GM21360 (cell line): Measurements from ENCODE around the gene GRB2.
"Not testable (repeated sequence)": the region's sequence is repeated elsewhere in the genome, so short reads cannot be mapped to it uniquely, and the experiment has no call there.

Source experiments
- ATAC-seq: cut with Tn5 transposase; IDR thresholded peaks from one replicate; pipeline ENCODE4 v1.9.1; 2021; ENCODE audit warnings: mild to moderate bottlenecking, moderate library complexity; ENCODE audit not compliant: unreplicated experiment

The GRB2 gene

GRCh38 chr17:75321506-75321905 lies 84.0 kb downstream of the GRB2 start:
- ATAC-seq, result no peak

DNA sequence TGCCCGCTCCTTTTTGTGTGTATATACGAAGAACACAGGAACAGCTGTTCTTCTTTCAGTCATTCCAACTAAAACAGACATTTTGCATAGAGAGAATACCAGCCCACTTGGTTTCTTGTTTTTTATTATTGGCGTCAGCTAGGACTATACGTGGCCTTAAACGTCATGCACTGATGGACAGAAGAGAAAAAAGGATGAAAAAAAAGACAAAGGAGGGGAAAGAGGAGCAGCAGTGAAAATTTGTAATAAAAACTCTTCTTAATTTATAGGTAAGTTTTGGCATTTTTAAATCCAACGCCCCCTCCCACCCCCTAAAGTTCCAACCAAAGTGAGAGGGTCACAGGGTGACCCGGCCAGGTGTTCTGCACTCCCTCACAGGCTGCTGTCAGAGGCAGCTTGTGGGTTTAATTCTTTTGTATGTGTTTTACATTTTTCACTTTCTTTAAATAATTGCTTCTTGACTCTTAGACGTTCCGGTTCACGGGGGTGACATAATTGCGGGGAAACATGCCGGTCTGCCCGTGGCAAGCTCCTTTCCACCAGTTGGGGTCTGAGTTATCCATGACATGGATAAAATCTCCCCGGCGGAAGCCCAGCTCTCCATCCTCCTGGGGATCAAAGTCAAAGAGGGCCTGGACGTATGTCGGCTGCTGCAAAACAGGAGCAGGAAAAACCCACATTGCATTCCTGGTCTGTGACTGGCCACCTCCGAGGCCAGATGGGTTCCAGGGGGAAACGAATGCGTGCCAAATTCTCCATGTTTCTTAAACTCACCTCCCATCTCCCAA lies 85.4 kb downstream of the GRB2 start:
- no peak for ATAC-seq

- ATAC-seq, result no peak
These were observed 86.8 kb downstream of the GRB2 start for GRCh38 chr17:75318615-75319222.

- ATAC-seq, result no peak
These were observed 87.3 kb downstream of the GRB2 start for GRCh38 chr17:75318211-75318610.

- ATAC-seq, result no peak
These were observed 87.8 kb downstream of the GRB2 start for GRCh38 chr17:75317671-75318070.

DNA sequence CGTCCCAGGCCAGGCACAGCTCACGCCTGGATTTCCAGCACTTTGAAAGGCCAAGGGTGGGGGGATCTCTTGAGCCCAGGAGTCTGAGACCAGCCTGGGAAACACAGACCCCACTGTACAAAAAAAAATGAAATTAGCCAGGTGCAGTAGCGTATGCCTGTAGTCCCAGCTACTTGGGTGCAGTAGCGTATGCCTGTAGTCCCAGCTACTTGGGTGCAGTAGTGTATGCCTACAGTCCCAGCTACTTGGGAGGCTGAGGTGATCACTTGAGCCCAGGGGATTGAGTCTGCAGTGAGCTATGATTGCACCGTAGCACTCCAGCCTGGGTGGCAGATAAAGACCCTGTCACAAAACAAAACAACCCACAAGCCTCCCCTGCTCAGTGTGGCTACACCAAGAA lies 89.2 kb downstream of the GRB2 start:
- no peak for ATAC-seq

DNA sequence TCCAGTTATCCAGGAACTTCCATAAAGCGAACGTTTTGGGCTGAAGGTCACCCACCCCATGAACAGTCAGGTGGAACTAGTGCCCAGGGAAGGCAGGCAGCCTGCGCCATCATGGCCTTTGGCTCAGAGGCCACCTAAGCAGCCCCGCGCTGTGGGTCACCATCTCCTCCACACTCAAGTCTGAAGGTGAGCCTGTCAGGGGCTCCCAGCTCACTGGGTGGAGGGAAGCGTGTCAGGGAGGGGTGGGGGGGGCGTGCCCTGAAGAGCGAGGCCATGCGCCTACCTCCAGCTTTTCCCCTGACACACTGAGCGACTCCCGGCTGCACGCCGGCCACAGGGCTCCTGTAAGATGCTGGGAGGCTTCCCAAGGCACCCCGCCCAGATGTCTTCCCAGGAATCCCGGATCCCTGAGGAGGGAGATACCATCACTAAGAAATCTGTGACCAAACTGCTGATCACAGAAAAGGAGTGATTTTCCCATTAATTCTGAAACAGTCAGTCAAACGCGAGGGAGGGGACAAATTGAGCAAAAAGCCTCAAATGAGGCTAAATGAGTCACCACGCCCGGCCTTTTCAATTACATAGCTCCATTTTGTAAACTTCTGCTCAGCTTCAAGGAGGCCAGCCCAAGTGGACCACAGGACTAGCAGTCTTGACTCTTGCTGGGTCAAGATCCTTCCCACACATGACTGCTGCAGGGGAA lies 89.8 kb downstream of the GRB2 start:
- no peak for ATAC-seq

GRCh38 chr17:75313941-75314551 lies 91.4 kb downstream of the GRB2 start:
- ATAC-seq, result no peak

- no peak for ATAC-seq
These were observed 96.5 kb downstream of the GRB2 start for GRCh38 chr17:75308732-75309629.

GRCh38 chr17:75307957-75308731 lies 97.3 kb downstream of the GRB2 start:
- no peak for ATAC-seq

GRCh38 chr17:75301502-75302206 lies 103.8 kb downstream of the GRB2 start:
- no peak for ATAC-seq

GRCh38 chr17:75301049-75301448 lies 104.4 kb downstream of the GRB2 start:
- no peak for ATAC-seq

GRCh38 chr17:75300280-75300679 lies 105.2 kb downstream of the GRB2 start:
- no peak for ATAC-seq

DNA sequence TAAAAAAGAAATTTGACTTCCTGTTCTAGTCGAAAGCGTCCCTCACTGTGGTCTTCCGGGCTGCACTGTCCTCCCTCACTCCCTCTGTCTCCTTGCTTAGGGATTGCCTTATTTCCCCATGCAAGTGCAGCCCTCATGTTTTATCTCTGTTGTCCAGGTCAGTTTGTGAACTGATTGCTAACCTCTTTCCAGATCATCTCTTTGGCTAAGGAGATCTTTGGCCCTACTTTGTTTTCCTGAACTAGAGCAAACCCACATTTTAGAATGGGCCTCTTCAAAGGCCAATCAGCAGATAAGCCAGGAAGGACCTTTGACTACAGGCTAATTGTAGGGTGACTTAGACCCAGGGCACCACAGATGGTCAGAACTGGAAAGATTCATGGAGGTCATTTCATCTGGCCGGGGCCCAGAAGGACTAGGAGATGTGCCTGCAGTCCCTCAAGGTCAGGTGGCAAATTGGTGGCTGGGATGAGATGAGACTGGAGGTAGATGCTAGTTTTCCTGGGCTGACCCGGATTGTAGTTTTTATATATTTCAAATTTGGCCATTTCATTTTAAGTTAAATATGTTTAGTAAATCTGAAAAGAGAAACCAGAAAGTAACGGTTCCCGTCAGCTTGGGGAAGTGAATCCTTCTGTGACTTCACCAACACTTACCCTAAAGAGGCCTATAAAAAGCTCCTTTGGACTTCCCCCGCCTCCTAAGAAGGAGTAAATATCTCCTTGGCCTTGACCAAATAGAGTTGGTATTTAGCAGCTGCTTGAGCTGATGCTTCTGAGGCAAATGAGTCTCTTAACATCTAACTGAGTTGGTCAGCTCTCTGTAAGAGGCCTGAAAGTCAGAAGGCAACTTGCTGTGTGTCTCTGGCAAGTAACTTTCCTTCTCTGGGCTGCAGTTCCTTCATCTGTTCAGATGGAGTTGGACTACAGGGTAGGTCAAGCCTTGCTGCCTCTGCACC lies 110.0 kb downstream of the GRB2 start:
- peak; percentile 61 for ATAC-seq

DNA sequence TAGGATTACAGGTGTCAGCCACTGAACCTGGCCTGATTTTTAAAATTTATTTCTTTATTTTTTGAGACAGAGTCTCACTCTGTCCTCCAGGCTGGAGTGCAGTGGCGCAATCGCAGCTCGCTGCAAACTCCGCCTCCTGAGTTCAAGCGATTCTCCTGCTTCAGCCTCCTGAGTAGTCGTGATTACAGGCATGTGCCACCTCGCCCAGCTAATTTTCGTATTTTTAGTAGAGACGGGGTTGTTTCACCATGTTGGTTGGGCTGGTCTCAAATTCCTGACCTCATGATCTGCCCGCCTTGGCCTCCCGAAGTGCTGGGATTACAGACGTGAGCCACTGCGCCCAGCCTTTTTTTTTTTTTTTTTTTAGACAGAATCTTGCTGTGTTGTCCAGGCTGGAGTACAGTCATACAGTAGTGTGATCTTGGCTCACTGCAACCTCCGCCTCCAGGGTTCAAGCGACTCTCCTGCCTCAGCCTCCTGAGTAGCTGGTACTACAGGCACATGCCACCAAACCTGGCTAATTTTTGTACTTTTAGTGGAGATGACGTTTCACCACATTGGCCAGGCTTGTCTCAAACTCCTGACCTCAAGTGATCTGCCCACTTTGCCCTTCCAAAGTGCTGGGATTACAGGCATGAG lies 112.5 kb downstream of the GRB2 start:
- not testable (repeated sequence) for ATAC-seq

- ATAC-seq, result no peak
These were observed 115.6 kb downstream of the GRB2 start for GRCh38 chr17:75289832-75290337.

DNA sequence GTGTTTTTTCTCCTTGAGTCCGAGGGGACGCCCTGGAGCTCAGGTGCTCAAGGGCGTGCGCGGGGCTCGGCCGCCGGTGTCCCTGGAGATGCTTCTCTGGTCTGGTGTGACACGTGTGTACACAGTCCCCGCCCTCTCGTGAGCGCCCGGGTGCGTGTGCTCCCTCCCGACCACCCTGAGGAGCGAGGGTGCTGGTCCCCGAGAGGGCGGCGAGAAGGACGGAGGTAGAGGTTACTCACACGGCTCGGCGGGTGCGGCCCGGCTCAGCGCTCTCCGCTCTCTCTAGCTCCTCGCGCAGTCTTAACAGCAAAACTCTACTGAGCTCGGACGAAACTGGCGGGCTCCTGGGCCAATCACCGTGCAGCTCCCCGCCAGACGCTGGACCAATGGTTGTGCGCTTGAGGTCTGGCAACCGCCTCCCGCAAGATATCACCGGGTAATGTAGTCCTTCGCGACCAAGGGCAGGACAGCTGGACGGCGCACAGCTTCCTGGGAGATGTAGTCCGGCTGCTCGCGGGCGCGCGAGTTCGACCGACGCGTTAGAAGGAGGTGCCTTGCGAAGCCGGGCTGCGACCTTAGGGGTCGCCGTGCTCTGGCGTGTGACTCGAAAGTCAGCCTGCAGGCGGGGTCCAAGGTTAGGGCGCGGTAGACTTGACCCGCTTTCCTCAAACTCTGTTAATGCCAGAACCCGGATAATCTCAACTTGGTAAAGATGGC lies 116.2 kb downstream of the GRB2 start, which contains the start of gene SLC25A19:
SLC25A19 (minus strand) TSS at position 319 of the 717 bp plus-strand sequence. CDS start 2,669 bp downstream, outside the sequence.
- ATAC-seq, result peak; percentile 90
